Transverse colon (tissue), 4 donors: ENCODE measurements around the gene COBLL1.

ENCODE experiments used
- EP300 ChIP-seq: sonication (generic); formaldehyde crosslinking; IDR thresholded peaks from one replicate; pipeline ENCODE4 v1.6.1; 2017; ENCODE audit warnings: antibody characterized with exemption, low read depth
- POLR2A ChIP-seq: fragments of 450-650 bp; IDR thresholded peaks from one replicate; pipeline ENCODE4 v1.6.1; 2016; ENCODE audit warnings: antibody characterized with exemption, mild to moderate bottlenecking, moderate library complexity
- POLR2AphosphoS5 ChIP-seq, 3 donors: sonication (generic); formaldehyde crosslinking; IDR thresholded peaks; one replicate each; pipeline ENCODE4 v1.6.1; 2016; ENCODE audit warnings: antibody characterized with exemption in 3 of 3
- TF ChIP-seq, protein P1 (sequence below), 5 experiments: fragments of 200-600 bp in 3 of 5; fragments of 450-650 bp in 2 of 5; sonication (generic) in 3 of 5; IDR thresholded peaks; 1 replicate in 2 of 5; 2 replicates in 3 of 5; pipeline ENCODE4 v1.5.1; 2016 to 2017; ENCODE audit warnings: antibody characterized with exemption in 5 of 5, inconsistent platforms in 3 of 5, mild to moderate bottlenecking in 2 of 5, moderate library complexity in 1 of 5

DNA sequence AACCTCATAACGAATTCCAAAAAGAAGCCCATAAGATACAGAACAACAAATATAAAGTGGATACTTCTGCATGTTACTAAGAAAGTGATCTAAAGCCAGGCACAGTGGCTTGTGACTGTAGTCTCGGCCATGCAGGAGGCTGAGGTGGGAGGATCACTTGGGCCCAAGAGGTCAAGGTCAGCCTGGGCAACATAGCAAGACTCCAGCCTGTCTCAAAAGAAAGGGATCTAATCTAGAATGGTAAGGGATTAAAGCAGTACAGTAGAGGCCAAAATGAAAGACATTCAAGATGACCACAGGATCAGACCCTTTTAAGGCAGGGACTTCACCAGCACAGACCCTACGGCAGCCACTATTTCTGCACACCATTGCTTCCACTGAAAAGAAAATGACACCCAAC lies 3.8 kb downstream of the COBLL1 start:
- TF ChIP-seq, protein P1, sequence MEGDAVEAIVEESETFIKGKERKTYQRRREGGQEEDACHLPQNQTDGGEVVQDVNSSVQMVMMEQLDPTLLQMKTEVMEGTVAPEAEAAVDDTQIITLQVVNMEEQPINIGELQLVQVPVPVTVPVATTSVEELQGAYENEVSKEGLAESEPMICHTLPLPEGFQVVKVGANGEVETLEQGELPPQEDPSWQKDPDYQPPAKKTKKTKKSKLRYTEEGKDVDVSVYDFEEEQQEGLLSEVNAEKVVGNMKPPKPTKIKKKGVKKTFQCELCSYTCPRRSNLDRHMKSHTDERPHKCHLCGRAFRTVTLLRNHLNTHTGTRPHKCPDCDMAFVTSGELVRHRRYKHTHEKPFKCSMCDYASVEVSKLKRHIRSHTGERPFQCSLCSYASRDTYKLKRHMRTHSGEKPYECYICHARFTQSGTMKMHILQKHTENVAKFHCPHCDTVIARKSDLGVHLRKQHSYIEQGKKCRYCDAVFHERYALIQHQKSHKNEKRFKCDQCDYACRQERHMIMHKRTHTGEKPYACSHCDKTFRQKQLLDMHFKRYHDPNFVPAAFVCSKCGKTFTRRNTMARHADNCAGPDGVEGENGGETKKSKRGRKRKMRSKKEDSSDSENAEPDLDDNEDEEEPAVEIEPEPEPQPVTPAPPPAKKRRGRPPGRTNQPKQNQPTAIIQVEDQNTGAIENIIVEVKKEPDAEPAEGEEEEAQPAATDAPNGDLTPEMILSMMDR (IDR thresholded peaks at IDR 0.05): no peak
- TF ChIP-seq POLR2AphosphoS5 (IDR thresholded peaks at IDR 0.05) (no peak), POLR2A (no peak), EP300 (no peak)
